IMR-90 (cell line): Measurements from ENCODE around the gene FRMD5. TPM values are rescaled to one million over a fixed set of nuclear protein-coding genes. Genes with fewer than 3 reads are reported as not detected.

Experiments used
- CHD1 ChIP-seq: IDR thresholded peaks from 2 replicates; pipeline ENCODE4 v1.6.1; 2012; ENCODE audit warnings: low read depth, low read length, improper control_type of control experiment
- MAFK ChIP-seq: IDR thresholded peaks from 2 replicates; pipeline ENCODE4 v1.6.1; 2012; ENCODE audit warnings: low read depth, low read length, improper control_type of control experiment
- MAZ ChIP-seq: IDR thresholded peaks from 2 replicates; pipeline ENCODE4 v1.6.1; 2012; ENCODE audit warnings: low read depth, mild to moderate bottlenecking, low read length, improper control_type of control experiment, moderate library complexity, borderline replicate concordance
- POLR2A ChIP-seq: IDR thresholded peaks from 2 replicates; pipeline ENCODE4 v1.6.1; 2012; ENCODE audit warnings: mild to moderate bottlenecking, low read depth, low read length
- RAD21 ChIP-seq: IDR thresholded peaks from 2 replicates; pipeline ENCODE4 v1.6.1; 2012; ENCODE audit warnings: low read length, improper control_type of control experiment
- USF2 ChIP-seq: fragments of 150-350 bp; IDR thresholded peaks from 2 replicates; pipeline ENCODE4 v1.6.1; 2017; ENCODE audit warnings: mild to moderate bottlenecking, antibody characterized with exemption, low read length, low read depth
- polyA plus RNA-seq, 3 experiments: library from polyadenylated mRNA; depleted of rRNA; stranded (reverse); fragments of >200 nt; gene quantifications; 2 replicates each; pipeline ENCODE4 v1.2.3, GENCODE V29; 2012; ENCODE audit warnings: low replicate concordance in 1 of 3
- total RNA-seq: library from RNA; depleted of rRNA; stranded (reverse); fragments of >200 nt; gene quantifications from 2 replicates; pipeline ENCODE4 v1.2.3, GENCODE V29; 2012

FRMD5 gene
- total and polyA plus RNA-seq, 2 of the 4 experiments (the other 2 are of a cell fraction), result 4.1 to 5.4 TPM

GRCh38 chr15:43913941-43914340 is 281.1 kb downstream of the FRMD5 start (continued):
- TF ChIP-seq USF2, result no peak
- no peak for TF ChIP-seq RAD21
- no peak for TF ChIP-seq POLR2A
- no peak for TF ChIP-seq CHD1
- no peak for TF ChIP-seq MAFK
- TF ChIP-seq MAZ, result no peak
